ENCODE results near the gene LBHD1.

The LBHD1 gene

DNA sequence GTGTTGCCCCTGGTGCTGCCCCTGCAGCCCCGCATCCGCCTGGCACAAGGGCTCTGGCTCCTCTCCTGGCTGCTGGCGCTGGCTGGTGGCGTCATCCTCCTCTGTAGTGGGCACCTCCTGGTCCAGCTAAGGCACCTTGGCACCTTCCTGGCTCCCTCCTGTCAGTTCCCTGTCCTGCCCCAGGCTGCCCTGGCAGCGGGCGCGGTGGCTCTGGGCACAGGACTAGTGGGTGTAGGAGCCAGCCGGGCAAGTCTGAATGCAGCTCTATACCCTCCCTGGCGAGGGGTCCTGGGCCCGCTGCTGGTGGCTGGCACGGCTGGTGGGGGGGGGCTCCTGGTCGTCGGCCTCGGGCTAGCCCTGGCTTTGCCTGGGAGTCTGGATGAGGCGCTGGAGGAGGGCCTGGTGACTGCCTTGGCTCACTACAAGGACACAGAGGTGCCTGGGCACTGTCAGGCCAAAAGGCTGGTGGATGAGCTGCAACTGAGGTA, 58.7 kb downstream of the LBHD1 start:
- DNase-seq: no peak

Data from activated CD8-positive, alpha-beta memory T cell treated with anti-CD3 and anti-CD28 coated beads, Interleukin-2, amount 50 U/mL, for 4 hours (primary cell).